Upper lobe of left lung (tissue), 6 donors: ENCODE measurements around the gene PELI2. TPM values are rescaled to one million over a fixed set of nuclear protein-coding genes. Genes with fewer than 3 reads are reported as not detected.

Experiments used
- ATAC-seq, 2 donors: fragments of 200-7000 bp; cut with Tn5 transposase; one replicate each; pipeline ENCODE4 v1.9.1; 2022; ENCODE audit warnings: mild to moderate bottlenecking in 2 of 2, moderate library complexity in 2 of 2; ENCODE audit not compliant: low FRiP score in 2 of 2
- DNase-seq, 2 donors: peaks; one replicate each; pipeline ENCODE4 v3.0.0-alpha.2; 2019 to 2020
- H3K27ac ChIP-seq, 4 donors: fragments of 200-600 bp; sonication (generic); one replicate each; pipeline ENCODE4 v1.5.1; 2016 to 2019
- H3K27me3 ChIP-seq, 4 donors: fragments of 200-600 bp; sonication (generic); one replicate each; pipeline ENCODE4 v1.5.1; 2017 to 2019
- H3K36me3 ChIP-seq, 4 donors: fragments of 200-600 bp; sonication (generic); one replicate each; pipeline ENCODE4 v1.5.1; 2016 to 2019
- H3K4me1 ChIP-seq, 4 donors: fragments of 200-600 bp; sonication (generic); one replicate each; pipeline ENCODE4 v1.5.1; 2018 to 2019
- H3K4me3 ChIP-seq, 4 donors: fragments of 200-600 bp; sonication (generic); one replicate each; pipeline ENCODE4 v1.5.1; 2017 to 2019; ENCODE audit warnings: mild to moderate bottlenecking in 2 of 4, moderate library complexity in 1 of 4
- H3K9me3 ChIP-seq, 4 donors: fragments of 200-600 bp; sonication (generic); one replicate each; pipeline ENCODE4 v1.5.1; 2018 to 2019
- EP300 ChIP-seq, 4 donors: sonication (generic); formaldehyde crosslinking; IDR thresholded peaks; one replicate each; pipeline ENCODE4 v1.5.1; 2017; ENCODE audit warnings: antibody characterized with exemption in 4 of 4, control low read depth in 2 of 4
- POLR2A ChIP-seq, 4 donors: fragments of 450-650 bp; IDR thresholded peaks; one replicate each; pipeline ENCODE4 v1.5.1; 2016 to 2017; ENCODE audit warnings: antibody characterized with exemption in 4 of 4, mild to moderate bottlenecking in 2 of 4
- POLR2AphosphoS5 ChIP-seq, 2 donors: sonication (generic); formaldehyde crosslinking; IDR thresholded peaks; one replicate each; pipeline ENCODE4 v1.5.1; 2017; ENCODE audit warnings: antibody characterized with exemption in 2 of 2
- WGBS, 2 donors: methylation state at CpG; one replicate each; pipeline ENCODE4 v1.1.5; 2017 to 2018; 5-methylcytosine and 5-hydroxymethylcytosine counted together
- total RNA-seq, 6 donors: library from RNA; depleted of rRNA in 4 of 6; stranded (reverse); fragments of >200 nt in 4 of 6; gene quantifications; one replicate each; pipeline versions ENCODE4 v1.1.0 to v1.2.1, GENCODE V29; 2016 to 2021
- TF ChIP-seq, protein P1 (sequence below), 6 experiments: fragments of 450-650 bp in 4 of 6; fragments of 200-600 bp in 2 of 6; sonication (generic) in 2 of 6; IDR thresholded peaks; one replicate each; pipeline ENCODE4 v1.5.1; 2016 to 2019; ENCODE audit warnings: antibody characterized with exemption in 6 of 6
- donor health status: DM: no; HTN: no; CAD: no; lungs with moderate emphysema.
- donor health status: DM: no; HTN: yes; CAD: no; lungs with severe emphysema.

PELI2 gene
- total RNA-seq, 6 donors from 2014 or later = 9.0 to 21.6 (median 17.9) TPM

DNA sequence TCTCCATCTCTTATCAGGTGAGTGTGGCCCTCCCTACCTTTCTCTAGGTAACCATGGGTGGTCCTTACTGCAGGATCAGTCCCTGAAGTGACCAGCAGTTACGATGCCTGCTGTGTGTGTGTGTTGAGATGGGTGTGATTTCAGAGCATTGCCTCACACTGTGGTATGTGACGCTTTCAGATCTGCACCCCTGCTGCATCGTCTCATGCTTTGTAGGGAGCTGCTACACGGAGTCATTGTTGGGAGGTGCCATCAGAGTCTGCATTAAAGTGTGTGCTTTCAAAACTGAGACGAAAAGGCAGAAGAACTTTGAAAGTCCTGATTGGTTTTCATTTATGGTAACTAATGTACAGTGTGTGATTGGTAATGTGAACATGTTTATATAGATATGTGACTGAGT, 150.5 kb downstream of the PELI2 start:
- WGBS, 2 donors = 90 to 91% methylated on average over 5 of the region's 5 CpGs
- H3K27ac ChIP-seq = no peak overlapping the region

DNA sequence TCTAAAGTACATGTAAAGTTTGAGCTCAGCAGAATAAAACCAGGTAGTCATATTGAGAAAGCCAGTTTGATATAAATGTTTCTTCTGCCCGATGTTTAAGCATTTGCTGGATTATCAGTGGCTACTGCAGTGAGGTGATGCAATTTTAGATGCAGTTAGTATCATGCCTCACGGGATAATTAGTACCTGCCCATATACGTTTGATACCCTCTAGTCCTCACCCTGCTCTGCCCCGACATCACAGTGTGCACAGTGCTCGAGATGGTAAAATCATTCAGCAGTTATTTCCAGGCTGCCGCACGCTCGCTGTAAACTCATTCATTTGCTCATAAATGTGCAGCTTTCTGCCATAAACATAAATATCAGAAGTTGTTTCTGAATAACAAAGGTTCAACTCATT, 152.7 kb downstream of the PELI2 start:
- Histone ChIP-seq H3K4me1 (no peaks in the 10 kb centered on the region), H3K36me3 (no peaks in the 10 kb centered on the region), H3K27me3 (no peaks in the 10 kb centered on the region), H3K4me3 (no peak overlapping the region), H3K27ac (no peak overlapping the region), H3K9me3 (no peaks in the 10 kb centered on the region)
- TF ChIP-seq POLR2AphosphoS5 (IDR thresholded peaks at IDR 0.05) = no peak
- no peak for TF ChIP-seq POLR2A (IDR thresholded peaks at IDR 0.05)
- TF ChIP-seq EP300 (IDR thresholded peaks at IDR 0.05) = no peak
- TF ChIP-seq, protein P1, sequence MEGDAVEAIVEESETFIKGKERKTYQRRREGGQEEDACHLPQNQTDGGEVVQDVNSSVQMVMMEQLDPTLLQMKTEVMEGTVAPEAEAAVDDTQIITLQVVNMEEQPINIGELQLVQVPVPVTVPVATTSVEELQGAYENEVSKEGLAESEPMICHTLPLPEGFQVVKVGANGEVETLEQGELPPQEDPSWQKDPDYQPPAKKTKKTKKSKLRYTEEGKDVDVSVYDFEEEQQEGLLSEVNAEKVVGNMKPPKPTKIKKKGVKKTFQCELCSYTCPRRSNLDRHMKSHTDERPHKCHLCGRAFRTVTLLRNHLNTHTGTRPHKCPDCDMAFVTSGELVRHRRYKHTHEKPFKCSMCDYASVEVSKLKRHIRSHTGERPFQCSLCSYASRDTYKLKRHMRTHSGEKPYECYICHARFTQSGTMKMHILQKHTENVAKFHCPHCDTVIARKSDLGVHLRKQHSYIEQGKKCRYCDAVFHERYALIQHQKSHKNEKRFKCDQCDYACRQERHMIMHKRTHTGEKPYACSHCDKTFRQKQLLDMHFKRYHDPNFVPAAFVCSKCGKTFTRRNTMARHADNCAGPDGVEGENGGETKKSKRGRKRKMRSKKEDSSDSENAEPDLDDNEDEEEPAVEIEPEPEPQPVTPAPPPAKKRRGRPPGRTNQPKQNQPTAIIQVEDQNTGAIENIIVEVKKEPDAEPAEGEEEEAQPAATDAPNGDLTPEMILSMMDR (IDR thresholded peaks at IDR 0.05) = no peak
- no peak for DNase-seq
- no peak for ATAC-seq
- 95 to 96% methylated on average over 8 of the region's 8 CpGs for WGBS, 2 donors

More for the DNA sequence above, 150.5 kb downstream of the PELI2 start:
- H3K4me3 ChIP-seq = no peak overlapping the region
- no peaks in the 10 kb centered on the region for H3K27me3 ChIP-seq
- no peaks in the 10 kb centered on the region for H3K9me3 ChIP-seq
- ATAC-seq (no peak), DNase-seq (no peak)
- no peaks in the 10 kb centered on the region for H3K4me1 ChIP-seq
- TF ChIP-seq EP300 (IDR thresholded peaks at IDR 0.05) = no peak
- no peak for TF ChIP-seq POLR2A (IDR thresholded peaks at IDR 0.05)
- no peak for TF ChIP-seq POLR2AphosphoS5 (IDR thresholded peaks at IDR 0.05)
- TF ChIP-seq, protein P1 (IDR thresholded peaks at IDR 0.05) = no peak
- no peaks in the 10 kb centered on the region for H3K36me3 ChIP-seq

DNA sequence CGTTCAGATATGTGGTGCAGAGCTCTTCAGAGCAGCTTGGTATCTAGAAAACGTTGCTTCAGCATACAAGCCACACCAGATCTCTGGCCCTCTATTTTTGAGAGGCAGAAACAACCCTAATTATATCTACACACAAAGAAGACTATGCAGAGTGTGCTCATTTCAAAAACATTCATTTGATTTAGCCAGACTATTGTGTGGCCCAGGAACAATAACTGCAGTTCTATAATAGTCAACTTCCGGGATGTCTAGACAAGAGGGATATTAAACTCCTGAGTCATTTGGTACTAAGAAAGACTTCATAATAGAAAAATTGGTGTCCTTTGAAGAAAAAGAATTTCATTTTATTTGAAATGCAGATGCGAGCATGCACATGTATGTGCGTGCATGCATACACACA, 153.8 kb downstream of the PELI2 start:
- ATAC-seq (no peak), DNase-seq (no peak)
- Histone ChIP-seq H3K27me3 (no peaks in the 10 kb centered on the region), H3K4me3 (no peak overlapping the region), H3K27ac (no peak overlapping the region), H3K4me1 (no peaks in the 10 kb centered on the region), H3K9me3 (no peaks in the 10 kb centered on the region), H3K36me3 (no peaks in the 10 kb centered on the region)
- 74 to 79% methylated on average over 5 of the region's 5 CpGs for WGBS, 2 donors
- TF ChIP-seq POLR2AphosphoS5 (IDR thresholded peaks at IDR 0.05) (no peak), EP300 (IDR thresholded peaks at IDR 0.05) (no peak), POLR2A (IDR thresholded peaks at IDR 0.05) (no peak)
- TF ChIP-seq, protein P1 (IDR thresholded peaks at IDR 0.05) = no peak

DNA sequence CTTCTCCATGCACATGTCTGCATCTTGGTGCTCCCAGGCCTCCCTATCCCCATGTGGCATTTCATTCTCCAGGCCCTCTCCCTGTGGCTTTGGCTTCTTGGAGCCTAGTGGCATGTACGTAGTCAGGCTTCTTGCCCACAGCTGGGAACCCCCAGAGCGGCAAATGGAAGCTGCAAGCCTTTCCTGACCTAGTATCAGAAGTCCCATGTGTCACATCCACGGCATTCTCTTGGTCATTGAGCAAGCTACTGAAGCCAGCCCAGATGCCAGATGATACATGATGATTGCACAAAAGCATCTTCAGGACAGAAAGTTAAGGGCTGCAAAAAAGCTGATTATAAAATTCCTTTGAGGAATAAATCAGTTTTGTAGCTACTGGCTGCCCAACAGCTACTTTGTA, 154.9 kb downstream of the PELI2 start:
- H3K36me3 ChIP-seq = no peaks in the 10 kb centered on the region
- H3K27ac ChIP-seq = no peak overlapping the region
- ATAC-seq (no peak), DNase-seq (no peak)
- TF ChIP-seq POLR2AphosphoS5 (IDR thresholded peaks at IDR 0.05) (no peak), EP300 (IDR thresholded peaks at IDR 0.05) (no peak), POLR2A (IDR thresholded peaks at IDR 0.05) (no peak)
- TF ChIP-seq, protein P1 (IDR thresholded peaks at IDR 0.05) = no peak
- no peaks in the 10 kb centered on the region for H3K9me3 ChIP-seq
- H3K4me1 ChIP-seq = no peaks in the 10 kb centered on the region
- WGBS, 2 donors = 71 to 86% methylated on average over 1 to 3 of the region's 3 CpGs
- no peaks in the 10 kb centered on the region for H3K27me3 ChIP-seq
- no peak overlapping the region for H3K4me3 ChIP-seq

DNA sequence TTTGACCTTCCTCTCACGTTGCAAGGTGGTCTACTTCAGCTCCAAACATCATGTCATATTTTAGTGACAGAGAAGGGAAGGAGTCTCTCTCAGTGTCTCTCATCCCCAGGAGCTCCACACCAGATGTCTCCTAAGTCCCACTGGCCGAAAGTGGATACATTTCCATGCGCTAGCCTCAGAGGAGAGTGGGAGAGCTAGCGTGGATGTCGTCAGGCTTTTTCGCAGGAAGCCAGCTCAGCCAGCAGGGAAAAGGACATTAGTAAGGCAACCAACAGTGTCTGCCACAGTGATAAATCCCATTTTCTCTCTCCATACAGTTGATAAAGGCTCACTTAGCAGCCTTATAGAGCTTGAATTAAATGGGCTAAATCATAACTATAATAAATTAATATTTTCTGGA, 155.7 kb downstream of the PELI2 start:
- no peaks in the 10 kb centered on the region for H3K4me1 ChIP-seq
- ATAC-seq (no peak), DNase-seq (no peak)
- WGBS, 2 donors = 79 to 82% methylated on average over 6 of the region's 6 CpGs
- TF ChIP-seq EP300 (IDR thresholded peaks at IDR 0.05) (no peak), POLR2AphosphoS5 (IDR thresholded peaks at IDR 0.05) (no peak), POLR2A (IDR thresholded peaks at IDR 0.05) (no peak)
- TF ChIP-seq, protein P1 (IDR thresholded peaks at IDR 0.05) = no peak
- H3K27me3 ChIP-seq = no peaks in the 10 kb centered on the region
- no peaks in the 10 kb centered on the region for H3K36me3 ChIP-seq
- no peaks in the 10 kb centered on the region for H3K9me3 ChIP-seq
- H3K27ac ChIP-seq = no peak overlapping the region
- H3K4me3 ChIP-seq = no peak overlapping the region
